ENCODE data around the gene NHLRC3.

DNA sequence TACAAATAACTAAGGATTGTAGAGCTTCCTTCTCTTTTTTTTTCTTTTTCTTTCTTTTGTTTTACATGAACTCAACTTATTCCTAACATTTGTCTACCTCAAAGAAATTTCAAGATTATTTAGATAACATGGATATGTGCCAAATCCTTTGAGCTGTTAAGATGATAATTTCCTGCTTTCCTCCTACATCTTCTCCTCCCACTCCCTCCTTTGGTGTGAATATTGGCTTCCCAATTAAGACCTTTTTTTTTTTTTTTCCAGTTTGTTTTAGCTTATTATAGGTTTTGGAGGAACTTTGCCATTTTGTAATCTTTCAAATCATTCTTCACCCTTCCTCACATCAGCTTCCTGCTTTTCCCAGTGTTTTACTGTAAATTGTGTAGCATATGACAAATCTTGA lies 10.6 kb downstream of the NHLRC3 start:
- TF ChIP-seq TAF1 (IDR thresholded peaks at IDR 0.05; ENCODE audit: control insufficient read depth, extremely low read depth, insufficient read depth, low read length, severe bottlenecking): no peak
- no peak for TF ChIP-seq ZNF512 (tag; IDR thresholded peaks at IDR 0.05)
- no peak for TF ChIP-seq NFIX (CRISPR knock-in tag; IDR thresholded peaks at IDR 0.05; ENCODE audit: low read depth)
- no peak for TF ChIP-seq ZBTB7A (IDR thresholded peaks at IDR 0.05; ENCODE audit: borderline replicate concordance, control insufficient read depth, low read depth, low read length)
- TF ChIP-seq POLR2A (conservative IDR thresholded peaks at IDR 0.05): no peak
- no peak for TF ChIP-seq JUND (IDR thresholded peaks at IDR 0.05; ENCODE audit: borderline replicate concordance, low read depth, low read length)
- TF ChIP-seq JUND (tag; IDR thresholded peaks at IDR 0.05; ENCODE audit: borderline replicate concordance, low read depth, low read length): no peak
